Spinal cord (tissue), 10 donors: ENCODE data around the gene GRAP2. TPM values are rescaled to one million over a fixed set of nuclear protein-coding genes. Genes with fewer than 3 reads are reported as not detected.
"Not testable (repeated sequence)": the region's sequence is repeated elsewhere in the genome, so short reads cannot be mapped to it uniquely, and the experiment has no call there.

Source experiments
- DNase-seq, 6 donors: peaks; one replicate each; pipeline versions ENCODE4 v3.0.0 to v3.0.0-alpha.2; 2013 to 2015; ENCODE audit warnings: low spot score in 6 of 6, low read depth in 4 of 6
- H3K27ac ChIP-seq: one replicate; pipeline ENCODE4 v1.5.1; 2013; ENCODE audit warnings: low read depth, low read length, control low read depth
- H3K27me3 ChIP-seq: one replicate; pipeline ENCODE4 v1.6.1; 2013; ENCODE audit warnings: low read length; ENCODE audit not compliant: control insufficient read depth, insufficient read depth
- H3K36me3 ChIP-seq: one replicate; pipeline ENCODE4 v1.6.1; 2013; ENCODE audit warnings: low read length; ENCODE audit not compliant: control insufficient read depth, insufficient read depth
- H3K4me1 ChIP-seq: one replicate; pipeline ENCODE4 v1.6.1; 2013; ENCODE audit warnings: low read length; ENCODE audit not compliant: control insufficient read depth, insufficient read depth
- H3K4me3 ChIP-seq: one replicate; pipeline ENCODE4 v1.5.1; 2013; ENCODE audit warnings: low read depth, low read length, control low read depth
- H3K9me3 ChIP-seq: one replicate; pipeline ENCODE4 v1.6.1; 2013; ENCODE audit warnings: low read length; ENCODE audit not compliant: control insufficient read depth, insufficient read depth
- WGBS: methylation state at CpG from one replicate; pipeline ENCODE4 v1.1.5; 2013; ENCODE audit warnings: missing lambda C conversion rate; ENCODE audit not compliant: insufficient coverage; 5-methylcytosine and 5-hydroxymethylcytosine counted together
- polyA plus RNA-seq, 2 donors: library from polyadenylated mRNA; unstranded; fragments of 120-200 nt; gene quantifications; one replicate each; pipeline ENCODE4 v1.2.1, GENCODE V29; 2013; ENCODE audit not compliant: insufficient read length in 2 of 2
- total RNA-seq, 2 donors: library from RNA; depleted of rRNA in 1 of 2; stranded (reverse); fragments of 120-200 nt in 1 of 2; fragments of >200 nt in 1 of 2; gene quantifications; one replicate each; pipeline versions ENCODE4 v1.2.3 to v1.2.4, GENCODE V29; 2013 to 2014
- donor health status: healthy.

GRAP2 gene
- total and polyA plus RNA-seq, 4 donors = 0.48 to 1.8 (median 0.73) TPM

GRCh38 chr22:39873965-39874364 is 26.9 kb upstream of the GRAP2 start:
- WGBS = no CpG with 5 or more reads among the region's 1 CpG
- Histone ChIP-seq H3K27ac (no peak overlapping the region), H3K27me3 (no peaks in the 10 kb centered on the region)

GRCh38 chr22:39875176-39875885 is 25.6 kb upstream of the GRAP2 start:
- not testable (repeated sequence) for DNase-seq, H3K27me3 ChIP-seq, H3K9me3 ChIP-seq, H3K27ac ChIP-seq, H3K4me1 ChIP-seq, H3K36me3 ChIP-seq, H3K4me3 ChIP-seq
- 86% methylated on average over 12 of the region's 42 CpGs for WGBS

More at GRCh38 chr22:39873965-39874364, 26.9 kb upstream of the GRAP2 start:
- no peak for DNase-seq
- Histone ChIP-seq H3K4me3 (no peak overlapping the region), H3K9me3 (no peaks in the 10 kb centered on the region), H3K4me1 (no peaks in the 10 kb centered on the region), H3K36me3 (no peaks in the 10 kb centered on the region)

DNA sequence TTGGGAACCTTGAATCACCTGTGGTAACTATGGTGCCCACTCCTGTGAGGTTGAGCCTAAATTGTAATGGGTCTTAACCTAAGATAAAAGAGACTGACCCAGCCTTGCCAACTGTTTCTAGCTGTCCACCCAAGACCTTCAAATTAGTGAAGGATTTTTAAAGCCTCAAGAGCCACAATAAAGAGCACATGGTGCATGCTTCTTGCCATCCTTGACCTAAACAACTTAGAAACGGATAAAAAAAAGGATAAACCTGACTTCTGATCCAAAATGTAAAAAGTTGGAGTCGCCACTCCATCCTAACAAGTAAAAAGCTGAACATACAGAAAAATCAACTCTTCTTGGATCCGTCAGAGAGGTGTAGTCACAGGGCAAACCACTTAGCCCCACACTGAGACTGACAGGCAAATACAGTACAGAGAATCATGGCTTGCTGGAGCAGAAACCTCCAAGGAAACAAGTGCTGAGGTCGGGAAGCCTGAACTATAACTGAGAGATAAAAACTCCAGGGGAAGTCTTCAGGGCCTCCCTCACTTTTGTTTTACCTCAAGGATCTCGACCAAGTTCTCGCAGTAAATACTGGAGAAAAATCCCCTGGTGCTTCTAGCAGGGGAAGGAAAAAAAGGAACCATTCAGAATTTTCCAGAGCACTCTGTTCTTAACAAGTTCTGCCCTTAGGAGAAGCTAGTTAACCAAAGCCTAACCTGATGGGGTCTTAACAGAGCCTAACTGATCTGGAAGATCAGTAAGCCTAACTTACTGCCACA is 23.6 kb upstream of the GRAP2 start:
- Histone ChIP-seq H3K9me3 (no peaks in the 10 kb centered on the region), H3K4me1 (no peaks in the 10 kb centered on the region), H3K36me3 (no peaks in the 10 kb centered on the region), H3K27ac (no peak overlapping the region), H3K27me3 (no peaks in the 10 kb centered on the region), H3K4me3 (no peak overlapping the region)
- 62% methylated on average over 5 of the region's 6 CpGs for WGBS
- DNase-seq = no peak

- Histone ChIP-seq H3K36me3 (no peaks in the 10 kb centered on the region), H3K27ac (no peak overlapping the region), H3K4me1 (no peaks in the 10 kb centered on the region), H3K9me3 (no peaks in the 10 kb centered on the region), H3K4me3 (no peak overlapping the region), H3K27me3 (no peaks in the 10 kb centered on the region)
- DNase-seq = no peak
Measured at GRCh38 chr22:39880722-39881121, 20.2 kb upstream of the GRAP2 start.

DNA sequence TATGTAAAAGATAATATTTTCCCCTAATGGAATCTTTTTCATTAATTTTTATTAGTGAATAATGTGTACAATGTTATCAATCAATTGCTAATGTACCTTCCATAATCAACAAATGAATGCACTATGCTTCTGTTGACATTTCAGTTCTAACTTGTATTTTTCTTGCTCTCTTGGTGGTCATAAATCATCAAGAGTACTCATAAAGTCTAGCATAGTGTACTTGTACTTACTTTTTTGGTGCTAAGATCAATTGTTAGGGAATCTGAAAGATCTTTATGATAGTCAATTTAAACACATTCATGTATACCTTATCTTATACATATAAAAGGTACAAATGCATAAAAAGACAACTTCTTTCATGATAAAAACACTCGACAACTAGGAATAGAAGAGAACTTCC is 17.8 kb upstream of the GRAP2 start:
- 100% methylated on average over 1 of the region's 1 CpG for WGBS
- Histone ChIP-seq H3K4me3 (no peak overlapping the region), H3K4me1 (no peaks in the 10 kb centered on the region), H3K27me3 (no peaks in the 10 kb centered on the region), H3K36me3 (no peaks in the 10 kb centered on the region), H3K9me3 (no peaks in the 10 kb centered on the region), H3K27ac (no peak overlapping the region)
- no peak for DNase-seq

GRCh38 chr22:39889924-39890323 is 11.0 kb upstream of the GRAP2 start:
- not testable (repeated sequence) for H3K4me1 ChIP-seq, H3K36me3 ChIP-seq, H3K4me3 ChIP-seq, DNase-seq, H3K27ac ChIP-seq, H3K9me3 ChIP-seq, H3K27me3 ChIP-seq
- WGBS = no CpG with 5 or more reads among the region's 3 CpGs

- DNase-seq = no peak
- WGBS = 75% methylated on average over 10 of the region's 20 CpGs
- Histone ChIP-seq H3K27ac (no peak within 1 kb of the TSS), H3K36me3 (no peaks in the 10 kb centered on the region), H3K9me3 (no peaks in the 10 kb centered on the region), H3K27me3 (peaks cover 2% of the 10 kb centered on the region), H3K4me1 (no peaks in the 10 kb centered on the region), H3K4me3 (no peak within 1 kb of the TSS)
Measured at GRCh38 chr22:39893526-39893925, 7.4 kb upstream of the GRAP2 start, which contains the start of gene ENTHD1. TSS of gene ENTHD1 (minus strand) at chr22:39893760. CDS start at chr22:39887748, 6,012 bp downstream.

- no peaks in the 10 kb centered on the region for H3K36me3 ChIP-seq
- H3K4me3 ChIP-seq = no peak overlapping the region
- no peak overlapping the region for H3K27ac ChIP-seq
- DNase-seq = peak in 1 of 6 donors; percentile 10
- H3K4me1 ChIP-seq = no peaks in the 10 kb centered on the region
- H3K27me3 ChIP-seq = peaks cover 2% of the 10 kb centered on the region
- WGBS = 56% methylated on average over 6 of the region's 7 CpGs
- H3K9me3 ChIP-seq = no peaks in the 10 kb centered on the region
Measured at GRCh38 chr22:39894554-39895092, 6.3 kb upstream of the GRAP2 start.

DNA sequence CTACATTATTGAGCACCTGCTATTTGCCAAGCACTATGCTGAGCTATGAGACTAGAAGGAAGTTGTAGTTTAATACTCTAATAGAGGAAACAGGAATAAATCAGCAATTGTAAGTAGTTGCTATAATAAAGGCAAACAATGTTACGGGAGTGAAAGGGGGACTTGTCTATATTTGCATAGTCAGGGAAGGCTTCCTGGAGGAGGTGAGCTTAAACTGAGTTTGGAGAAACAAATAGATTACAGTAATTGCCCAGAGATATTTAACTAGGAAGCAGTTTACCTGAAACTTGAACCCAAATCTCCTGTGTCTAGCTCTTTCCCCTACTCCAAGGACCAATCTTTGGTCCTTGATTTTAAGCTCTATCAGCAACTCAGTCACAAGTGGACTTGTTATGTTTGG is 5.2 kb upstream of the GRAP2 start:
- Histone ChIP-seq H3K36me3 (no peaks in the 10 kb centered on the region), H3K27ac (no peak overlapping the region), H3K4me1 (no peaks in the 10 kb centered on the region), H3K4me3 (no peak overlapping the region), H3K9me3 (no peaks in the 10 kb centered on the region), H3K27me3 (peaks cover 2% of the 10 kb centered on the region)
- DNase-seq = no peak
- WGBS = no CpG with 5 or more reads among the region's 1 CpG
